HCT116 (cell line): ENCODE data around the gene DDR2.
"Not testable (repeated sequence)": the region's sequence is repeated elsewhere in the genome, so short reads cannot be mapped to it uniquely, and the experiment has no call there.

ENCODE experiments used
- EGR1 ChIP-seq: IDR thresholded peaks from 2 replicates; pipeline ENCODE4 v1.6.1; 2012; ENCODE audit warnings: low read depth
- TF ChIP-seq, protein P1 (sequence below), 3 experiments: fragments of 200-600 bp in 1 of 3; sonication (generic) in 1 of 3; IDR thresholded peaks in 2 of 3; conservative IDR thresholded peaks in 1 of 3; 2 replicates each; pipeline ENCODE4 v1.5.1; 2012 to 2017; ENCODE audit warnings: low read depth in 2 of 3, low read length in 2 of 3, antibody characterized with exemption in 1 of 3, borderline replicate concordance in 1 of 3, control low read depth in 1 of 3, mild to moderate bottlenecking in 1 of 3, mixed read lengths in 1 of 3, mixed run types in 1 of 3, moderate library complexity in 1 of 3; ENCODE audit not compliant: insufficient read depth in 1 of 3
- TF ChIP-seq, protein P2 (sequence below): IDR thresholded peaks from 2 replicates; pipeline ENCODE4 v1.6.1; 2011; ENCODE audit warnings: mild to moderate bottlenecking, low read length, moderate library complexity; ENCODE audit not compliant: insufficient replicate concordance; ENCODE audit errors: extremely low read depth

DNA sequence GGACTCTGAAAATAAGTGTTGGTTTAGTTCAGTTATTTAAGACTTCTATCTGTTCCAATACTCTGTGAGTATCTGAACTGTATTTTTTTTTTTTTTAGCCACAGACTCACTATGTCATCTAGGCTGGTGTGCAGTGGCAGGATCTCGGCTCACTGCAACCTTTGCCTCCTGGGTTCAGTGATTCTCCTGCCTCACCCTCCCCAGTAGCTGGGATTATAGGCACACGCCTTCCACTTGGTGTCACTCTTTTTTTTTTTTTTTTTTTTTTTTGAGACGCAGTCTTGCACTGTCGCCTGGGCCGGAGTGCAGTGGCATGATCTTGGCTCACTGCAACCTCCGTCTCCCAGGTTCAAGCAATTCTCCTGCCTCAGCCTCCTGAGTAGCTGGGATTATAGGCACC is 49.4 kb upstream of the DDR2 start:
- TF ChIP-seq, protein P1, sequence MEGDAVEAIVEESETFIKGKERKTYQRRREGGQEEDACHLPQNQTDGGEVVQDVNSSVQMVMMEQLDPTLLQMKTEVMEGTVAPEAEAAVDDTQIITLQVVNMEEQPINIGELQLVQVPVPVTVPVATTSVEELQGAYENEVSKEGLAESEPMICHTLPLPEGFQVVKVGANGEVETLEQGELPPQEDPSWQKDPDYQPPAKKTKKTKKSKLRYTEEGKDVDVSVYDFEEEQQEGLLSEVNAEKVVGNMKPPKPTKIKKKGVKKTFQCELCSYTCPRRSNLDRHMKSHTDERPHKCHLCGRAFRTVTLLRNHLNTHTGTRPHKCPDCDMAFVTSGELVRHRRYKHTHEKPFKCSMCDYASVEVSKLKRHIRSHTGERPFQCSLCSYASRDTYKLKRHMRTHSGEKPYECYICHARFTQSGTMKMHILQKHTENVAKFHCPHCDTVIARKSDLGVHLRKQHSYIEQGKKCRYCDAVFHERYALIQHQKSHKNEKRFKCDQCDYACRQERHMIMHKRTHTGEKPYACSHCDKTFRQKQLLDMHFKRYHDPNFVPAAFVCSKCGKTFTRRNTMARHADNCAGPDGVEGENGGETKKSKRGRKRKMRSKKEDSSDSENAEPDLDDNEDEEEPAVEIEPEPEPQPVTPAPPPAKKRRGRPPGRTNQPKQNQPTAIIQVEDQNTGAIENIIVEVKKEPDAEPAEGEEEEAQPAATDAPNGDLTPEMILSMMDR (IDR thresholded peaks at IDR 0.05 in 2 of 3, conservative IDR thresholded peaks at IDR 0.05 in 1 of 3; ENCODE audit: borderline replicate concordance in 1 of 3, insufficient read depth in 1 of 3, low read depth in 2 of 3, low read length in 2 of 3) = not testable (repeated sequence)
- TF ChIP-seq, protein P2, sequence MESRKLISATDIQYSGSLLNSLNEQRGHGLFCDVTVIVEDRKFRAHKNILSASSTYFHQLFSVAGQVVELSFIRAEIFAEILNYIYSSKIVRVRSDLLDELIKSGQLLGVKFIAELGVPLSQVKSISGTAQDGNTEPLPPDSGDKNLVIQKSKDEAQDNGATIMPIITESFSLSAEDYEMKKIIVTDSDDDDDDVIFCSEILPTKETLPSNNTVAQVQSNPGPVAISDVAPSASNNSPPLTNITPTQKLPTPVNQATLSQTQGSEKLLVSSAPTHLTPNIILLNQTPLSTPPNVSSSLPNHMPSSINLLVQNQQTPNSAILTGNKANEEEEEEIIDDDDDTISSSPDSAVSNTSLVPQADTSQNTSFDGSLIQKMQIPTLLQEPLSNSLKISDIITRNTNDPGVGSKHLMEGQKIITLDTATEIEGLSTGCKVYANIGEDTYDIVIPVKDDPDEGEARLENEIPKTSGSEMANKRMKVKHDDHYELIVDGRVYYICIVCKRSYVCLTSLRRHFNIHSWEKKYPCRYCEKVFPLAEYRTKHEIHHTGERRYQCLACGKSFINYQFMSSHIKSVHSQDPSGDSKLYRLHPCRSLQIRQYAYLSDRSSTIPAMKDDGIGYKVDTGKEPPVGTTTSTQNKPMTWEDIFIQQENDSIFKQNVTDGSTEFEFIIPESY = not testable (repeated sequence)
- not testable (repeated sequence) for TF ChIP-seq EGR1
